Neural progenitor cell (in vitro differentiated cells): Measurements from ENCODE around the gene UCHL5.

Experiments used
- CTCF ChIP-seq: fragments of 200-600 bp; sonication (generic); IDR thresholded peaks from 2 replicates; pipeline ENCODE4 v1.5.1; 2017; ENCODE audit warnings: antibody characterized with exemption, mild to moderate bottlenecking
- EZH2 ChIP-seq: fragments of 200-600 bp; sonication (generic); IDR thresholded peaks from 2 replicates; pipeline ENCODE4 v1.6.1; 2017; ENCODE audit warnings: antibody characterized with exemption, mild to moderate bottlenecking, moderate library complexity

GRCh38 chr1:192969091-192969490, 90.1 kb downstream of the UCHL5 start:
- TF ChIP-seq CTCF = no peak
- no peak for TF ChIP-seq EZH2
